LNCAP (cell line): ENCODE data around the gene ZNF281.

ENCODE experiments used
- CTCF ChIP-seq: fragments of 450-650 bp; IDR thresholded peaks from 2 replicates; pipeline ENCODE4 v1.5.1; 2017; ENCODE audit warnings: mild to moderate bottlenecking

The ZNF281 gene

GRCh38 chr1:200428482-200429205, 18.8 kb upstream of the ZNF281 start:
- no peak for TF ChIP-seq CTCF

- TF ChIP-seq CTCF: no peak
Observed at GRCh38 chr1:200427744-200428143, 17.9 kb upstream of the ZNF281 start.

- no peak for TF ChIP-seq CTCF
Observed at GRCh38 chr1:200426196-200426595, 16.4 kb upstream of the ZNF281 start.

GRCh38 chr1:200423235-200423634, 13.4 kb upstream of the ZNF281 start:
- no peak for TF ChIP-seq CTCF

GRCh38 chr1:200422211-200422610, 12.4 kb upstream of the ZNF281 start:
- no peak for TF ChIP-seq CTCF

GRCh38 chr1:200415789-200416593, 6.2 kb upstream of the ZNF281 start:
- TF ChIP-seq CTCF: no peak

- TF ChIP-seq CTCF: no peak
Observed at GRCh38 chr1:200415227-200415626, 5.4 kb upstream of the ZNF281 start.
